WTC11 (cell line): ENCODE measurements around the gene SMIM28. TPM values are rescaled to one million over a fixed set of nuclear protein-coding genes. Genes with fewer than 3 reads are reported as not detected.

Experiments used
- ATAC-seq: fragments of 200-7000 bp; cut with Tn5 transposase; 2 replicates; pipeline ENCODE4 v1.10.0; 2021; ENCODE audit warnings: mild to moderate bottlenecking, moderate library complexity
- CTCF ChIA-PET: fragments of 300-600 bp; sonication (Branson Sonifier 250); formaldehyde crosslinking; loops from one replicate; lab custom pipeline; 2021; ENCODE audit warnings: antibody characterized with exemption; lab: Charles Lee
- POLR2A ChIA-PET: fragments of 350-600 bp; sonication (Branson Sonifier 250); formaldehyde crosslinking; loops from one replicate; lab custom pipeline; 2021; ENCODE audit warnings: antibody characterized with exemption; lab: Charles Lee
- DNase-seq: peaks from one replicate; pipeline ENCODE4 v3.0.0; 2021; ENCODE audit warnings: low spot score
- H3K27ac Mint-ChIP-seq: 2 replicates; pipeline ENCODE4 v1.8.0; 2021; ENCODE audit warnings: mixed read lengths
- H3K27me3 Mint-ChIP-seq: 2 replicates; pipeline ENCODE4 v1.8.0; 2021; ENCODE audit warnings: low read depth, mild to moderate bottlenecking, moderate library complexity, mixed read lengths
- H3K36me3 Mint-ChIP-seq: 2 replicates; pipeline ENCODE4 v1.8.0; 2021; ENCODE audit warnings: mixed read lengths
- H3K4me1 Mint-ChIP-seq: 2 replicates; pipeline ENCODE4 v1.8.0; 2022; ENCODE audit warnings: mixed read lengths
- H3K4me3 Mint-ChIP-seq: 2 replicates; pipeline ENCODE4 v1.8.0; 2021; ENCODE audit warnings: mild to moderate bottlenecking, moderate library complexity, mixed read lengths
- H3K9me3 Mint-ChIP-seq: 2 replicates; pipeline ENCODE4 v1.8.0; 2021; ENCODE audit warnings: mixed read lengths
- CREB1 ChIP-seq: sonication (generic); formaldehyde crosslinking; IDR thresholded peaks from 2 replicates; pipeline ENCODE4 v1.8.0; 2023; ENCODE audit warnings: mild to moderate bottlenecking, missing genetic modification reagents
- CREM ChIP-seq: sonication (generic); formaldehyde crosslinking; IDR thresholded peaks from 2 replicates; pipeline ENCODE4 v1.8.1; 2022; ENCODE audit warnings: mild to moderate bottlenecking, missing genetic modification reagents, moderate library complexity
- ELF4 ChIP-seq: sonication (generic); formaldehyde crosslinking; IDR thresholded peaks from 2 replicates; pipeline ENCODE4 v1.8.1; 2022; ENCODE audit warnings: low read depth, mild to moderate bottlenecking, moderate library complexity, missing genetic modification reagents
- ETV6 ChIP-seq: sonication (generic); formaldehyde crosslinking; IDR thresholded peaks from 2 replicates; pipeline ENCODE4 v1.8.1; 2022; ENCODE audit warnings: mild to moderate bottlenecking, missing genetic modification reagents
- FOXP1 ChIP-seq: sonication (generic); formaldehyde crosslinking; IDR thresholded peaks from 2 replicates; pipeline ENCODE4 v1.8.0; 2022; ENCODE audit warnings: missing genetic modification reagents, mild to moderate bottlenecking, moderate library complexity, borderline replicate concordance
- GRHL2 ChIP-seq: fragments of 250-450 bp; sonication (Bioruptor Pico); IDR thresholded peaks from 2 replicates; pipeline ENCODE4 v1.8.0; 2022; ENCODE audit warnings: mild to moderate bottlenecking, moderate library complexity; ENCODE audit not compliant: insufficient replicate concordance, severe bottlenecking
- GTF2I ChIP-seq: fragments of 250-450 bp; sonication (Bioruptor Pico); conservative IDR thresholded peaks from 2 replicates; pipeline ENCODE4 v1.4.0; 2021; ENCODE audit warnings: mild to moderate bottlenecking
- HMGXB4 ChIP-seq: sonication (generic); formaldehyde crosslinking; IDR thresholded peaks from 2 replicates; pipeline ENCODE4 v1.8.1; 2023; ENCODE audit warnings: mild to moderate bottlenecking, moderate library complexity, missing genetic modification reagents
- MXD4 ChIP-seq: fragments of 250-450 bp; sonication (Bioruptor Pico); IDR thresholded peaks from 2 replicates; pipeline ENCODE4 v1.8.0; 2021; ENCODE audit warnings: mild to moderate bottlenecking, moderate library complexity, borderline replicate concordance
- PRRX2 ChIP-seq: fragments of 250-450 bp; sonication (Bioruptor Pico); IDR thresholded peaks from 2 replicates; pipeline ENCODE4 v1.8.0; 2021; ENCODE audit warnings: mild to moderate bottlenecking
- RELA ChIP-seq: sonication (generic); formaldehyde crosslinking; IDR thresholded peaks from 2 replicates; pipeline ENCODE4 v1.8.1; 2022; ENCODE audit warnings: missing genetic modification reagents, mild to moderate bottlenecking, borderline replicate concordance
- ZMAT4 ChIP-seq: fragments of 250-450 bp; sonication (Bioruptor Pico); IDR thresholded peaks from 2 replicates; pipeline ENCODE4 v1.9.0; 2021; ENCODE audit warnings: mild to moderate bottlenecking
- ZNF121 ChIP-seq: sonication (generic); formaldehyde crosslinking; IDR thresholded peaks from 2 replicates; pipeline ENCODE4 v1.8.0; 2023; ENCODE audit warnings: missing genetic modification reagents
- ZNF423 ChIP-seq: fragments of 250-450 bp; sonication (Bioruptor Pico); IDR thresholded peaks from 2 replicates; pipeline ENCODE4 v2.1.2; 2022; ENCODE audit warnings: mild to moderate bottlenecking, moderate library complexity
- total RNA-seq: library from RNA; stranded (reverse); gene quantifications from 3 replicates; pipeline ENCODE4 v1.2.3, GENCODE V29; 2021
- TF ChIP-seq, protein P1 (sequence below): sonication (generic); formaldehyde crosslinking; IDR thresholded peaks from 2 replicates; pipeline ENCODE4 v1.8.1; 2022; ENCODE audit warnings: low read depth, missing genetic modification reagents, borderline replicate concordance
- TF ChIP-seq, protein P2 (sequence below): sonication (generic); formaldehyde crosslinking; conservative IDR thresholded peaks from 2 replicates; pipeline ENCODE4 v1.8.1; 2023; ENCODE audit warnings: mild to moderate bottlenecking, low read depth, missing genetic modification reagents, moderate library complexity
- TF ChIP-seq, protein P3 (sequence below): sonication (generic); formaldehyde crosslinking; IDR thresholded peaks from 2 replicates; pipeline ENCODE4 v1.8.1; 2023; ENCODE audit warnings: mild to moderate bottlenecking, missing genetic modification reagents
- TF ChIP-seq, protein P4 (sequence below): sonication (generic); formaldehyde crosslinking; IDR thresholded peaks from 2 replicates; pipeline ENCODE4 v1.8.0; 2022; ENCODE audit warnings: missing genetic modification reagents
- TF ChIP-seq, protein P5 (sequence below): sonication (generic); formaldehyde crosslinking; IDR thresholded peaks from 2 replicates; pipeline ENCODE4 v1.8.1; 2022; ENCODE audit warnings: mild to moderate bottlenecking, moderate library complexity, missing genetic modification reagents
- TF ChIP-seq, protein P6 (sequence below): sonication (generic); formaldehyde crosslinking; IDR thresholded peaks from 2 replicates; pipeline ENCODE4 v1.8.1; 2022; ENCODE audit warnings: missing genetic modification reagents, borderline replicate concordance

The SMIM28 gene
- total RNA-seq, 1 experiment from 2014 or later, result not detected

DNA sequence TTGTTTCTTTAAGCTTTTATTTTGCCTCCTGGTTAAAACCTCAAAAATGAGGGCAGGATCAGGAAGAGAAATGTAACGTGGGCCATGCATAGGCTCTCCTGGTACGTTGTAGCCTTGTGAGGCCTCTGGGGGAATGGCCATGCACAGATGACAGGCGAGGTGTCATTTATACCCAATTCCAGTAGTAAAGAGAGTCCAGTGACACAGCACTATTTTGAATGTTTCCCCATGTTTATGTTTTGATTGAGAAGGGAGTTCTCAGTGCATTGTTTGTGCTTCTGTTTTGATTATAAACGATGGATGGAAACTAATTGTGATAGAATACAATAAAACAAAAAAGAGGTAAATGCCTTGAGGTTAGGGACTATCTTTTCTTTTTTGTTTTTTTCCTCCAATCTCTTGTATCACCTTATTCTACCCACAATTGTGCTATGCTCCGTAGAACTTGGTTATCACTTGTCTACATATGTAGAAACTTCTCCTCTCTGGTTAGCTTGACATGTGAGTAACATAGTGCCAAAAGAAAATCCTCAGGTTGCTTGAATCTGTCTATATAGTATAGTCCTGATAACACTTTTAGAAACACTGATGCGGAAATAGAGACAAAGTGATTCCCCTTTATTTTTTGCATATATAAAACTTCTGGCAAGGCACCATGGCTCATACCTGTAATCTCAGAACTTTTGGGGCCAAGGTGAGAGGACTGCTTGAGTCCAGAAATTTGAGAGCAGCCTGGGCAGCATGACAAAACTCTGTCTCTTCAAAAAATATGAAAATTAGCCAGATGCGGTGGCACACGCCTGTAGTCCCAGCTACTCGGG, 6.9 kb upstream of the SMIM28 start:
- CTCF ChIA-PET, result interaction anchor here (1.9 kb wide), 1 partner anchor 33 kb away, joined by 5 read pairs; the partner anchor contains the start of gene HEBP2
- ATAC-seq (no peak), DNase-seq (no peak)
- TF ChIP-seq, protein P1, sequence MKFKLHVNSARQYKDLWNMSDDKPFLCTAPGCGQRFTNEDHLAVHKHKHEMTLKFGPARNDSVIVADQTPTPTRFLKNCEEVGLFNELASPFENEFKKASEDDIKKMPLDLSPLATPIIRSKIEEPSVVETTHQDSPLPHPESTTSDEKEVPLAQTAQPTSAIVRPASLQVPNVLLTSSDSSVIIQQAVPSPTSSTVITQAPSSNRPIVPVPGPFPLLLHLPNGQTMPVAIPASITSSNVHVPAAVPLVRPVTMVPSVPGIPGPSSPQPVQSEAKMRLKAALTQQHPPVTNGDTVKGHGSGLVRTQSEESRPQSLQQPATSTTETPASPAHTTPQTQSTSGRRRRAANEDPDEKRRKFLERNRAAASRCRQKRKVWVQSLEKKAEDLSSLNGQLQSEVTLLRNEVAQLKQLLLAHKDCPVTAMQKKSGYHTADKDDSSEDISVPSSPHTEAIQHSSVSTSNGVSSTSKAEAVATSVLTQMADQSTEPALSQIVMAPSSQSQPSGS (CRISPR knock-in tag), result no peak
- TF ChIP-seq ZNF121 (CRISPR knock-in tag), result no peak
- TF ChIP-seq ZMAT4, result no peak
- no peak for TF ChIP-seq ETV6 (CRISPR knock-in tag)
- no peak for TF ChIP-seq PRRX2 (CRISPR knock-in tag)
- no peak for TF ChIP-seq CREM (CRISPR knock-in tag)
- TF ChIP-seq FOXP1, result no peak
- TF ChIP-seq GTF2I (CRISPR knock-in tag), result no peak
- no peak for TF ChIP-seq ZNF423
- TF ChIP-seq, protein P2, sequence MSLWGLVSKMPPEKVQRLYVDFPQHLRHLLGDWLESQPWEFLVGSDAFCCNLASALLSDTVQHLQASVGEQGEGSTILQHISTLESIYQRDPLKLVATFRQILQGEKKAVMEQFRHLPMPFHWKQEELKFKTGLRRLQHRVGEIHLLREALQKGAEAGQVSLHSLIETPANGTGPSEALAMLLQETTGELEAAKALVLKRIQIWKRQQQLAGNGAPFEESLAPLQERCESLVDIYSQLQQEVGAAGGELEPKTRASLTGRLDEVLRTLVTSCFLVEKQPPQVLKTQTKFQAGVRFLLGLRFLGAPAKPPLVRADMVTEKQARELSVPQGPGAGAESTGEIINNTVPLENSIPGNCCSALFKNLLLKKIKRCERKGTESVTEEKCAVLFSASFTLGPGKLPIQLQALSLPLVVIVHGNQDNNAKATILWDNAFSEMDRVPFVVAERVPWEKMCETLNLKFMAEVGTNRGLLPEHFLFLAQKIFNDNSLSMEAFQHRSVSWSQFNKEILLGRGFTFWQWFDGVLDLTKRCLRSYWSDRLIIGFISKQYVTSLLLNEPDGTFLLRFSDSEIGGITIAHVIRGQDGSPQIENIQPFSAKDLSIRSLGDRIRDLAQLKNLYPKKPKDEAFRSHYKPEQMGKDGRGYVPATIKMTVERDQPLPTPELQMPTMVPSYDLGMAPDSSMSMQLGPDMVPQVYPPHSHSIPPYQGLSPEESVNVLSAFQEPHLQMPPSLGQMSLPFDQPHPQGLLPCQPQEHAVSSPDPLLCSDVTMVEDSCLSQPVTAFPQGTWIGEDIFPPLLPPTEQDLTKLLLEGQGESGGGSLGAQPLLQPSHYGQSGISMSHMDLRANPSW (CRISPR knock-in tag), result no peak
- TF ChIP-seq, protein P3, sequence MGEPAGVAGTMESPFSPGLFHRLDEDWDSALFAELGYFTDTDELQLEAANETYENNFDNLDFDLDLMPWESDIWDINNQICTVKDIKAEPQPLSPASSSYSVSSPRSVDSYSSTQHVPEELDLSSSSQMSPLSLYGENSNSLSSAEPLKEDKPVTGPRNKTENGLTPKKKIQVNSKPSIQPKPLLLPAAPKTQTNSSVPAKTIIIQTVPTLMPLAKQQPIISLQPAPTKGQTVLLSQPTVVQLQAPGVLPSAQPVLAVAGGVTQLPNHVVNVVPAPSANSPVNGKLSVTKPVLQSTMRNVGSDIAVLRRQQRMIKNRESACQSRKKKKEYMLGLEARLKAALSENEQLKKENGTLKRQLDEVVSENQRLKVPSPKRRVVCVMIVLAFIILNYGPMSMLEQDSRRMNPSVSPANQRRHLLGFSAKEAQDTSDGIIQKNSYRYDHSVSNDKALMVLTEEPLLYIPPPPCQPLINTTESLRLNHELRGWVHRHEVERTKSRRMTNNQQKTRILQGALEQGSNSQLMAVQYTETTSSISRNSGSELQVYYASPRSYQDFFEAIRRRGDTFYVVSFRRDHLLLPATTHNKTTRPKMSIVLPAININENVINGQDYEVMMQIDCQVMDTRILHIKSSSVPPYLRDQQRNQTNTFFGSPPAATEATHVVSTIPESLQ (CRISPR knock-in tag), result no peak
- no peak for TF ChIP-seq MXD4
- TF ChIP-seq, protein P4, sequence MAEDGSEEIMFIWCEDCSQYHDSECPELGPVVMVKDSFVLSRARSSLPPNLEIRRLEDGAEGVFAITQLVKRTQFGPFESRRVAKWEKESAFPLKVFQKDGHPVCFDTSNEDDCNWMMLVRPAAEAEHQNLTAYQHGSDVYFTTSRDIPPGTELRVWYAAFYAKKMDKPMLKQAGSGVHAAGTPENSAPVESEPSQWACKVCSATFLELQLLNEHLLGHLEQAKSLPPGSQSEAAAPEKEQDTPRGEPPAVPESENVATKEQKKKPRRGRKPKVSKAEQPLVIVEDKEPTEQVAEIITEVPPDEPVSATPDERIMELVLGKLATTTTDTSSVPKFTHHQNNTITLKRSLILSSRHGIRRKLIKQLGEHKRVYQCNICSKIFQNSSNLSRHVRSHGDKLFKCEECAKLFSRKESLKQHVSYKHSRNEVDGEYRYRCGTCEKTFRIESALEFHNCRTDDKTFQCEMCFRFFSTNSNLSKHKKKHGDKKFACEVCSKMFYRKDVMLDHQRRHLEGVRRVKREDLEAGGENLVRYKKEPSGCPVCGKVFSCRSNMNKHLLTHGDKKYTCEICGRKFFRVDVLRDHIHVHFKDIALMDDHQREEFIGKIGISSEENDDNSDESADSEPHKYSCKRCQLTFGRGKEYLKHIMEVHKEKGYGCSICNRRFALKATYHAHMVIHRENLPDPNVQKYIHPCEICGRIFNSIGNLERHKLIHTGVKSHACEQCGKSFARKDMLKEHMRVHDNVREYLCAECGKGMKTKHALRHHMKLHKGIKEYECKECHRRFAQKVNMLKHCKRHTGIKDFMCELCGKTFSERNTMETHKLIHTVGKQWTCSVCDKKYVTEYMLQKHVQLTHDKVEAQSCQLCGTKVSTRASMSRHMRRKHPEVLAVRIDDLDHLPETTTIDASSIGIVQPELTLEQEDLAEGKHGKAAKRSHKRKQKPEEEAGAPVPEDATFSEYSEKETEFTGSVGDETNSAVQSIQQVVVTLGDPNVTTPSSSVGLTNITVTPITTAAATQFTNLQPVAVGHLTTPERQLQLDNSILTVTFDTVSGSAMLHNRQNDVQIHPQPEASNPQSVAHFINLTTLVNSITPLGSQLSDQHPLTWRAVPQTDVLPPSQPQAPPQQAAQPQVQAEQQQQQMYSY (CRISPR knock-in tag), result no peak
- TF ChIP-seq, protein P5, sequence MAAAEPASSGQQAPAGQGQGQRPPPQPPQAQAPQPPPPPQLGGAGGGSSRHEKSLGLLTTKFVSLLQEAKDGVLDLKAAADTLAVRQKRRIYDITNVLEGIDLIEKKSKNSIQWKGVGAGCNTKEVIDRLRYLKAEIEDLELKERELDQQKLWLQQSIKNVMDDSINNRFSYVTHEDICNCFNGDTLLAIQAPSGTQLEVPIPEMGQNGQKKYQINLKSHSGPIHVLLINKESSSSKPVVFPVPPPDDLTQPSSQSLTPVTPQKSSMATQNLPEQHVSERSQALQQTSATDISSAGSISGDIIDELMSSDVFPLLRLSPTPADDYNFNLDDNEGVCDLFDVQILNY (CRISPR knock-in tag), result no peak
- TF ChIP-seq, protein P6, sequence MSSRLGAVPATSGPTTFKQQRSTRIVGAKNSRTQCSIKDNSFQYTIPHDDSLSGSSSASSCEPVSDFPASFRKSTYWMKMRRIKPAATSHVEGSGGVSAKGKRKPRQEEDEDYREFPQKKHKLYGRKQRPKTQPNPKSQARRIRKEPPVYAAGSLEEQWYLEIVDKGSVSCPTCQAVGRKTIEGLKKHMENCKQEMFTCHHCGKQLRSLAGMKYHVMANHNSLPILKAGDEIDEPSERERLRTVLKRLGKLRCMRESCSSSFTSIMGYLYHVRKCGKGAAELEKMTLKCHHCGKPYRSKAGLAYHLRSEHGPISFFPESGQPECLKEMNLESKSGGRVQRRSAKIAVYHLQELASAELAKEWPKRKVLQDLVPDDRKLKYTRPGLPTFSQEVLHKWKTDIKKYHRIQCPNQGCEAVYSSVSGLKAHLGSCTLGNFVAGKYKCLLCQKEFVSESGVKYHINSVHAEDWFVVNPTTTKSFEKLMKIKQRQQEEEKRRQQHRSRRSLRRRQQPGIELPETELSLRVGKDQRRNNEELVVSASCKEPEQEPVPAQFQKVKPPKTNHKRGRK (CRISPR knock-in tag), result no peak
- no peak for TF ChIP-seq RELA
- no peak for TF ChIP-seq HMGXB4 (CRISPR knock-in tag)
- TF ChIP-seq CREB1 (CRISPR knock-in tag), result no peak
- no peak for TF ChIP-seq ELF4 (CRISPR knock-in tag)
- TF ChIP-seq GRHL2 (CRISPR knock-in tag), result no peak
- Mint-ChIP-seq H3K9me3 (peaks cover 7% of the 10 kb centered on the region; the same call in 1 of the 2 replicates), H3K4me1 (peaks cover 35% of the 10 kb centered on the region), H3K36me3 (peaks cover 3% of the 10 kb centered on the region), H3K27me3 (no peaks in the 10 kb centered on the region), H3K4me3 (no peak overlapping the region), H3K27ac (no peak overlapping the region)
- POLR2A ChIA-PET, result no interaction called here
